Keratinocyte (primary cell): ENCODE measurements around the gene HHATL. TPM values are rescaled to one million over a fixed set of nuclear protein-coding genes. Genes with fewer than 3 reads are reported as not detected.

Experiments
- DNase-seq: peaks from one replicate; pipeline ENCODE4 v3.0.0-alpha.2; 2011; ENCODE audit warnings: low read depth, missing footprints, low spot score
- FAIRE-seq: peaks from 2 replicates; lab custom pipeline; 2011; peaks lifted over from hg19 to GRCh38; lab: Jason Lieb, UNC
- H2AFZ ChIP-seq: 2 replicates; pipeline ENCODE4 v1.6.0; 2012; ENCODE audit warnings: low read length, control low read depth, inconsistent platforms; ENCODE audit not compliant: control insufficient read depth
- H3K27ac ChIP-seq: 2 replicates; pipeline ENCODE4 v1.5.1; 2011; ENCODE audit warnings: low read length; ENCODE audit not compliant: control insufficient read depth, insufficient read depth
- H3K27me3 ChIP-seq: 3 replicates; pipeline ENCODE4 v1.6.0; 2011; ENCODE audit warnings: low read length; ENCODE audit not compliant: control insufficient read depth, insufficient read depth; ENCODE audit errors: extremely low read depth
- H3K36me3 ChIP-seq, 2 experiments: 2 replicates in 1 of 2; 3 replicates in 1 of 2; pipeline ENCODE4 v1.5.1; 2011; ENCODE audit warnings: low read length in 2 of 2, mild to moderate bottlenecking in 1 of 2; ENCODE audit not compliant: control insufficient read depth in 2 of 2, insufficient read depth in 2 of 2; ENCODE audit errors: extremely low read depth in 1 of 2
- H3K4me1 ChIP-seq: 3 replicates; pipeline ENCODE4 v1.5.1; 2011; ENCODE audit warnings: low read length; ENCODE audit not compliant: control insufficient read depth, insufficient read depth; ENCODE audit errors: extremely low read depth
- H3K4me2 ChIP-seq: 3 replicates; pipeline ENCODE4 v1.6.0; 2011; ENCODE audit warnings: low read depth, low read length; ENCODE audit not compliant: control insufficient read depth, insufficient read depth; ENCODE audit errors: extremely low read depth
- H3K4me3 ChIP-seq, 3 experiments: fragments of 200-600 bp in 1 of 3; sonication (generic) in 1 of 3; 2 replicates in 2 of 3; 3 replicates in 1 of 3; pipeline ENCODE4 v1.5.1; 2011 to 2016; ENCODE audit warnings: low read length in 3 of 3, mild to moderate bottlenecking in 3 of 3, control low read depth in 2 of 3, inconsistent platforms in 1 of 3, low read depth in 1 of 3, mixed read lengths in 1 of 3, mixed run types in 1 of 3, moderate library complexity in 1 of 3; ENCODE audit not compliant: control insufficient read depth in 2 of 3, insufficient read depth in 2 of 3; ENCODE audit errors: extremely low read depth in 1 of 3
- H3K79me2 ChIP-seq: 2 replicates; pipeline ENCODE4 v1.6.0; 2012; ENCODE audit warnings: low read length; ENCODE audit not compliant: control insufficient read depth, insufficient read depth
- H3K9ac ChIP-seq: 3 replicates; pipeline ENCODE4 v1.6.0; 2011; ENCODE audit warnings: low read length; ENCODE audit not compliant: control insufficient read depth, insufficient read depth; ENCODE audit errors: extremely low read depth
- H3K9me1 ChIP-seq: 3 replicates; pipeline ENCODE4 v1.6.0; 2011; ENCODE audit warnings: low read length; ENCODE audit not compliant: control insufficient read depth, insufficient read depth; ENCODE audit errors: extremely low read depth
- H3K9me3 ChIP-seq: 2 replicates; pipeline ENCODE4 v1.5.1; 2012; ENCODE audit warnings: low read depth, low read length; ENCODE audit not compliant: control insufficient read depth
- H4K20me1 ChIP-seq: 3 replicates; pipeline ENCODE4 v1.6.0; 2011; ENCODE audit warnings: low read length; ENCODE audit not compliant: control insufficient read depth, insufficient read depth; ENCODE audit errors: extremely low read depth
- EZH2 ChIP-seq: IDR thresholded peaks from one replicate; pipeline ENCODE4 v1.6.1; 2012; ENCODE audit warnings: inconsistent platforms, mild to moderate bottlenecking, low read length, moderate library complexity
- dilution Hi-C: fragments of 300-500 bp; cut with MboI; formaldehyde crosslinking; loops from one replicate; pipeline ENCODE4 v1.7.0; 2020; ENCODE audit warnings: low sequenced_read_pairs; ENCODE audit not compliant: extremely low pct_ligation_motif_present
- polyA plus RNA-seq, 5 experiments: library from polyadenylated mRNA; depleted of rRNA in 3 of 5; stranded (reverse) in 3 of 5; stranded (forward) in 1 of 5; unstranded in 1 of 5; fragments of >200 nt; gene quantifications; 1 replicate in 1 of 5; 2 replicates in 3 of 5; 3 replicates in 1 of 5; pipeline versions ENCODE4 v1.2.1 to v1.2.3, GENCODE V29; 2011 to 2012; ENCODE audit warnings: missing spikeins in 2 of 5, low read depth in 1 of 5, low replicate concordance in 1 of 5
- TF ChIP-seq, protein P1 (sequence below), 3 experiments: IDR thresholded peaks in 1 of 3; conservative IDR thresholded peaks in 1 of 3; optimal IDR thresholded peaks in 1 of 3; 2 replicates in 2 of 3; 3 replicates in 1 of 3; pipeline versions ENCODE3 to v1.5.1; 2011; ENCODE audit warnings: low read length in 3 of 3, mild to moderate bottlenecking in 3 of 3, moderate library complexity in 2 of 3, control low read depth in 1 of 3, inconsistent platforms in 1 of 3; ENCODE audit not compliant: insufficient read depth in 2 of 3; ENCODE audit errors: extremely low read depth in 1 of 3

The HHATL gene
- polyA plus RNA-seq, 1 donor (not counting 4 experiments of a cell fraction or from before 2014, with no cell fraction given) = not detected

DNA sequence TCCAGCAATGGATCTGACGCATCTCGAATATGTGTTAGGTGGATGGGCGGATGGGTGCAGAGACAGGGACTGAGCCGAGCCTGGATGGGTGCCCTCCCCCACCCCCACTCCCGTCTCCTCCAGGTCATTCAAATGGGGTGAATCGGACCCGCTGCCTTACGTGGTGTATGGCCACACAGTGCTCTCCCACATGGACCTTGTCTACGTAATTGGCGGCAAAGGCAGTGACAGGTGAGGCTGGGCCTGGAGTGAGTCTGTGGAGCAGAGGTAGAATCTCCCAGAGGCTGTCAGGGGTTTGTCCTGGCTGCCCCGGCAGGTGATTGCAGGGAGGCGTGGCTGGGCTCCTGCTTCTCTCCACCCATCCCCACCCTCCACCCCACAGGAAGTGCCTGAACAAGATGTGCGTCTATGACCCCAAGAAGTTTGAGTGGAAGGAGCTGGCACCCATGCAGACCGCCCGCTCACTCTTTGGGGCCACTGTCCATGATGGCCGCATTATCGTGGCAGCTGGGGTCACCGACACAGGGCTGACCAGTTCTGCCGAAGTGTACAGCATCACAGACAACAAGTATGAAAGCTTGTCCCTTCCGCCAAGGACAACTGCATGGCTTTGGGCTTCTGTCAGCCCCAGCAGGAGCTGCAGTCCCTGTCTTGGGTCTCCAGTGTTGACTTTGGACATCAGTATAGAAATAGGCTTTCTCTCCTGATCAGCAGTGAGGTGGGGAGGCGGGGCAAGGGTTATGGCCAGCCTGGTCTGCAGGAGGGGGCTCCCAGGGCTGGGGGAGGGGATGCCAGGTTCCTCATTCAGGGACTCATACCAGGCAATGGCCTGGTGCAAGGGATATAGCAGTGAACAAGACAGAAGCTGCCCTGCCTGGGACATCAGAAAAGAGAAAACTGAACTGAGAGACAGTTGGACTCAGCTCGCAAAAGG is 13.8 kb downstream of the HHATL start:
- Histone ChIP-seq H3K27me3 (peaks cover 21% of the 10 kb centered on the region), H3K9me1 (no peaks in the 10 kb centered on the region), H3K9ac (no peak overlapping the region), H2AFZ (no peak overlapping the region), H3K4me2 (no peak overlapping the region), H3K4me1 (peaks cover 6% of the 10 kb centered on the region), H3K4me3 (no peak overlapping the region), H3K36me3 (no peaks in the 10 kb centered on the region), H4K20me1 (no peaks in the 10 kb centered on the region), H3K27ac (no peak overlapping the region), H3K9me3 (no peaks in the 10 kb centered on the region), H3K79me2 (no peaks in the 10 kb centered on the region)
- DNase-seq = no peak
- dilution Hi-C loops = no loop called here
- no peak for FAIRE-seq
- TF ChIP-seq, protein P1, sequence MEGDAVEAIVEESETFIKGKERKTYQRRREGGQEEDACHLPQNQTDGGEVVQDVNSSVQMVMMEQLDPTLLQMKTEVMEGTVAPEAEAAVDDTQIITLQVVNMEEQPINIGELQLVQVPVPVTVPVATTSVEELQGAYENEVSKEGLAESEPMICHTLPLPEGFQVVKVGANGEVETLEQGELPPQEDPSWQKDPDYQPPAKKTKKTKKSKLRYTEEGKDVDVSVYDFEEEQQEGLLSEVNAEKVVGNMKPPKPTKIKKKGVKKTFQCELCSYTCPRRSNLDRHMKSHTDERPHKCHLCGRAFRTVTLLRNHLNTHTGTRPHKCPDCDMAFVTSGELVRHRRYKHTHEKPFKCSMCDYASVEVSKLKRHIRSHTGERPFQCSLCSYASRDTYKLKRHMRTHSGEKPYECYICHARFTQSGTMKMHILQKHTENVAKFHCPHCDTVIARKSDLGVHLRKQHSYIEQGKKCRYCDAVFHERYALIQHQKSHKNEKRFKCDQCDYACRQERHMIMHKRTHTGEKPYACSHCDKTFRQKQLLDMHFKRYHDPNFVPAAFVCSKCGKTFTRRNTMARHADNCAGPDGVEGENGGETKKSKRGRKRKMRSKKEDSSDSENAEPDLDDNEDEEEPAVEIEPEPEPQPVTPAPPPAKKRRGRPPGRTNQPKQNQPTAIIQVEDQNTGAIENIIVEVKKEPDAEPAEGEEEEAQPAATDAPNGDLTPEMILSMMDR (optimal IDR thresholded peaks at IDR 0.05 in 1 of 3, IDR thresholded peaks at IDR 0.05 in 1 of 3, conservative IDR thresholded peaks at IDR 0.05 in 1 of 3; ENCODE audit: extremely low read depth in 1 of 3, insufficient read depth in 2 of 3, low read length in 3 of 3) = no peak
- TF ChIP-seq EZH2 = no peak

DNA sequence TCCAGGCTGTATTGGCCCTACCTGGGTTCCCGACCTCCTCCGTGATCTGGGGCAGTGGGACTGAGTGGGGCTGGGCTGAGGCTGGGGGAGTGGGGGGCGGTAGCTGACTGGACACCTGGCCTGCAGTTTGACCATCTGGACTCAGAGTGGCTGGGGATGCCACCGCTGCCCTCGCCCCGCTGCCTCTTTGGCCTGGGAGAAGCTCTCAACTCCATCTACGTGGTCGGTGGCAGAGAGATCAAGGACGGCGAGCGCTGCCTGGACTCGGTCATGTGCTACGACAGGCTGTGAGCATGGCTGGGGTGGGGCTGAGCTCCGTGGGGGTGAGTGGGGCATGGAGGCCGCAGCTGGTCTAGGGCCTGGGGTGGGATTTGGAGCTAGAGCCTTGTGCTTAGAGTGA is 14.6 kb downstream of the HHATL start:
- Histone ChIP-seq H3K4me1 (peaks cover 12% of the 10 kb centered on the region), H3K27ac (no peak overlapping the region), H3K9me1 (no peaks in the 10 kb centered on the region), H3K9ac (no peak overlapping the region), H3K4me3 (no peak overlapping the region), H4K20me1 (no peaks in the 10 kb centered on the region), H3K4me2 (no peak overlapping the region), H3K9me3 (no peaks in the 10 kb centered on the region), H2AFZ (no peak overlapping the region), H3K36me3 (no peaks in the 10 kb centered on the region), H3K79me2 (no peaks in the 10 kb centered on the region), H3K27me3 (peaks cover 21% of the 10 kb centered on the region)
- TF ChIP-seq, protein P1 (optimal IDR thresholded peaks at IDR 0.05 in 1 of 3, IDR thresholded peaks at IDR 0.05 in 1 of 3, conservative IDR thresholded peaks at IDR 0.05 in 1 of 3; ENCODE audit: extremely low read depth in 1 of 3, insufficient read depth in 2 of 3, low read length in 3 of 3) = no peak
- no peak for TF ChIP-seq EZH2
- no peak for FAIRE-seq
- dilution Hi-C loops = no loop called here
- no peak for DNase-seq
